SK-N-SH (cell line): Measurements from ENCODE around the gene RASA3. TPM values are rescaled to one million over a fixed set of nuclear protein-coding genes. Genes with fewer than 3 reads are reported as not detected.

Source experiments
- CTCF ChIA-PET: fragments of 300-600, 350-600 bp; formaldehyde crosslinking; extraction: SDS; loops from one replicate; lab custom pipeline; 2021; lab: Yijun Ruan, JAX
- POLR2A ChIA-PET: fragments of 350-600 bp; sonication (Branson Sonifier 250); formaldehyde crosslinking; extraction: SDS; loops from one replicate; lab custom pipeline; 2020; ENCODE audit warnings: antibody characterized with exemption, inconsistent platforms; lab: Yijun Ruan, JAX
- DNase-seq: peaks from one replicate; pipeline ENCODE4 v3.0.0; 2012
- H2AFZ ChIP-seq: fragments of 200-600 bp; sonication (generic); 2 replicates; pipeline ENCODE4 v1.8.1; 2016; ENCODE audit warnings: antibody characterized with exemption, mild to moderate bottlenecking, low read depth
- H3F3A ChIP-seq: fragments of 200-600 bp; sonication (generic); replicated peaks from 2 replicates; pipeline ENCODE3; 2016; ENCODE audit warnings: antibody characterized with exemption, mild to moderate bottlenecking; ENCODE audit not compliant: insufficient read depth
- H3K27ac ChIP-seq, 2 experiments: fragments of 200-500 bp in 1 of 2; fragments of 200-600 bp in 1 of 2; sonication (Bioruptor generic) in 1 of 2; sonication (generic), shearing (Covaris generic) in 1 of 2; 2 replicates each; pipeline versions ENCODE4 v1.5.1 to v1.6.1; 2014 to 2016; ENCODE audit warnings: low read depth in 2 of 2, inconsistent platforms in 1 of 2, low read length in 1 of 2, mild to moderate bottlenecking in 1 of 2, mixed read lengths in 1 of 2
- H3K27me3 ChIP-seq: fragments of 200-600 bp; sonication (generic), shearing (Covaris generic); 2 replicates; pipeline ENCODE4 v1.6.1; 2016; ENCODE audit warnings: mixed run types; ENCODE audit not compliant: insufficient read depth
- H3K36me3 ChIP-seq, 2 experiments: fragments of 200-500 bp in 1 of 2; fragments of 200-600 bp in 1 of 2; sonication (Bioruptor generic) in 1 of 2; sonication (generic) in 1 of 2; replicated peaks in 1 of 2; 2 replicates each; pipeline versions ENCODE3 to v1.5.1; 2014 to 2016; ENCODE audit warnings: low read length in 1 of 2, mild to moderate bottlenecking in 1 of 2; ENCODE audit not compliant: insufficient read depth in 2 of 2, control insufficient read depth in 1 of 2
- H3K4me1 ChIP-seq, 2 experiments: fragments of 200-500 bp in 1 of 2; fragments of 200-600 bp in 1 of 2; sonication (Bioruptor generic) in 1 of 2; sonication (generic), shearing (Covaris generic) in 1 of 2; 2 replicates each; pipeline versions ENCODE4 v1.5.1 to v1.6.1; 2014 to 2016; ENCODE audit warnings: low read depth in 1 of 2, low read length in 1 of 2, mixed run types in 1 of 2; ENCODE audit not compliant: insufficient read depth in 2 of 2, control insufficient read depth in 1 of 2
- H3K4me2 ChIP-seq: fragments of 200-600 bp; sonication (generic), shearing (Covaris generic); 2 replicates; pipeline ENCODE4 v1.6.1; 2017; ENCODE audit warnings: mixed run types
- H3K4me3 ChIP-seq, 2 experiments: fragments of 200-500 bp in 1 of 2; fragments of 200-600 bp in 1 of 2; sonication (Bioruptor generic) in 1 of 2; sonication (generic), shearing (Covaris generic) in 1 of 2; 2 replicates each; pipeline versions ENCODE4 v1.5.1 to v1.8.1; 2014 to 2016; ENCODE audit warnings: low read depth in 2 of 2, inconsistent platforms in 1 of 2, low read length in 1 of 2, mild to moderate bottlenecking in 1 of 2, mixed read lengths in 1 of 2, moderate library complexity in 1 of 2
- H3K79me2 ChIP-seq: fragments of 200-600 bp; sonication (generic); 2 replicates; pipeline ENCODE4 v1.8.1; 2017; ENCODE audit warnings: mild to moderate bottlenecking; ENCODE audit not compliant: insufficient read depth
- H3K9ac ChIP-seq: fragments of 200-600 bp; sonication (generic); 2 replicates; pipeline ENCODE4 v1.6.1; 2017; ENCODE audit warnings: mixed run types
- H3K9me2 ChIP-seq: fragments of 200-600 bp; sonication (generic); 2 replicates; pipeline ENCODE4 v1.6.1; 2017; ENCODE audit warnings: mixed run types
- H3K9me3 ChIP-seq: fragments of 200-600 bp; sonication (generic); 2 replicates; pipeline ENCODE4 v1.6.1; 2017; ENCODE audit warnings: mixed run types, mild to moderate bottlenecking, moderate library complexity
- H4K20me1 ChIP-seq: fragments of 200-600 bp; sonication (generic); 2 replicates; pipeline ENCODE4 v1.6.1; 2017; ENCODE audit warnings: mild to moderate bottlenecking, mixed run types; ENCODE audit not compliant: insufficient read depth
- ELF1 ChIP-seq: IDR thresholded peaks from 2 replicates; pipeline ENCODE4 v1.4.0; 2012
- EZH2phosphoT487 ChIP-seq: fragments of 200-600 bp; sonication (generic); IDR thresholded peaks from 2 replicates; pipeline ENCODE4 v1.6.1; 2017; ENCODE audit warnings: low read depth, mixed run types, mild to moderate bottlenecking, antibody characterized with exemption, moderate library complexity, borderline replicate concordance
- FOXJ3 ChIP-seq: sonication (generic); formaldehyde crosslinking; IDR thresholded peaks from 2 replicates; pipeline ENCODE4 v1.5.1; 2020; ENCODE audit warnings: mild to moderate bottlenecking, missing genetic modification reagents
- FOXM1 ChIP-seq: IDR thresholded peaks from 2 replicates; pipeline ENCODE4 v1.4.0; 2012; ENCODE audit warnings: low read depth, mild to moderate bottlenecking
- GABPA ChIP-seq: IDR thresholded peaks from 2 replicates; pipeline ENCODE4 v1.4.0; 2012; ENCODE audit warnings: low read depth, mild to moderate bottlenecking
- GATA2 ChIP-seq: sonication (generic); formaldehyde crosslinking; IDR thresholded peaks from 2 replicates; pipeline ENCODE4 v1.5.0; 2020; ENCODE audit warnings: mild to moderate bottlenecking, missing genetic modification reagents
- MXI1 ChIP-seq: IDR thresholded peaks from 2 replicates; pipeline ENCODE4 v1.6.1; 2012; ENCODE audit warnings: mild to moderate bottlenecking, low read depth, low read length, improper control_type of control experiment
- RAD21 ChIP-seq: IDR thresholded peaks from 2 replicates; pipeline ENCODE4 v1.6.1; 2012; ENCODE audit warnings: mild to moderate bottlenecking, low read length
- RCOR1 ChIP-seq: fragments of 150-350 bp; IDR thresholded peaks from 2 replicates; pipeline ENCODE4 v1.6.1; 2017; ENCODE audit warnings: antibody characterized with exemption, low read length
- RXRA ChIP-seq: IDR thresholded peaks from 2 replicates; pipeline ENCODE4 v1.4.0; 2012; ENCODE audit warnings: low read depth, mild to moderate bottlenecking, borderline replicate concordance
- SIN3A ChIP-seq: IDR thresholded peaks from 2 replicates; pipeline ENCODE4 v1.6.1; 2012; ENCODE audit warnings: low read depth, mild to moderate bottlenecking, low read length, moderate library complexity, borderline replicate concordance
- SMC3 ChIP-seq: IDR thresholded peaks from 2 replicates; pipeline ENCODE4 v1.6.1; 2012; ENCODE audit warnings: low read depth, low read length, improper control_type of control experiment
- TCF12 ChIP-seq: IDR thresholded peaks from 2 replicates; pipeline ENCODE4 v1.4.0; 2012
- YY1 ChIP-seq: IDR thresholded peaks from 2 replicates; pipeline ENCODE4 v1.4.0; 2012; ENCODE audit warnings: low read depth, mild to moderate bottlenecking
- WGBS: methylation state at CpG from one replicate; pipeline ENCODE4 v1.1.6; 2017; ENCODE audit warnings: low lambda C conversion rate; 5-methylcytosine and 5-hydroxymethylcytosine counted together
- polyA plus RNA-seq, 3 experiments: library from polyadenylated mRNA; depleted of rRNA; stranded (reverse); fragments of >200 nt; gene quantifications; 2 replicates each; pipeline ENCODE4 v1.2.3, GENCODE V29; 2012
- TF ChIP-seq, protein P1 (sequence below): fragments of 200-600 bp; sonication (generic); IDR thresholded peaks from 2 replicates; pipeline ENCODE4 v1.6.1; 2017; ENCODE audit warnings: antibody characterized with exemption, mild to moderate bottlenecking, moderate library complexity
- TF ChIP-seq, protein P2 (sequence below): IDR thresholded peaks from 2 replicates; pipeline ENCODE4 v1.4.0; 2012; ENCODE audit warnings: low read depth
- TF ChIP-seq, protein P3 (sequence below): fragments of 150-350 bp; IDR thresholded peaks from 2 replicates; pipeline ENCODE4 v1.6.1; 2017; ENCODE audit warnings: antibody characterized with exemption, low read length, low read depth, borderline replicate concordance
- TF ChIP-seq, protein P4 (sequence below): IDR thresholded peaks from 2 replicates; pipeline ENCODE4; 2012

The RASA3 gene
- polyA plus RNA-seq, 1 of the 3 experiments (the other 2 are of a cell fraction) = 25.1 TPM

DNA sequence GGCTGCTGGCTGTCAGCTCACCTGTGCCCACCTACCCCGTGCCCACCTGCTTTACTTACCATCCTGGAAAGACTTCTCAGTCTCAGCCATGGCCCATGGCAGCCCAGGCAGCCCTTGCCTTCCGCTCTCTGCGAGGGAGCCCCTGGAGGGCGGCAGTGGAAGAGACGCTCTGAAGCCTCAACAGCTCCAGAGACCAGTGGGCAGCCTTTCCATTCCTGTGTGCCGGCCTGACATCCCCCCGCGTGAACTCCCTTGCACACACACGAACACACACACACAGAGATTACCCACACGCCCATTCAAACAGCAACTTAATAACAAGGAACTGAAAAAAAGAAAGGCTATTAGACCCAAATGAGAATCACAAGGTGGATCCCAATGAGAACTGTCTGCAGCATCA lies 14.2 kb upstream of the RASA3 start:
- no peak overlapping the region for H3K27ac ChIP-seq
- TF ChIP-seq GABPA (no peak), RAD21 (peak; percentile 47)
- TF ChIP-seq, protein P1, sequence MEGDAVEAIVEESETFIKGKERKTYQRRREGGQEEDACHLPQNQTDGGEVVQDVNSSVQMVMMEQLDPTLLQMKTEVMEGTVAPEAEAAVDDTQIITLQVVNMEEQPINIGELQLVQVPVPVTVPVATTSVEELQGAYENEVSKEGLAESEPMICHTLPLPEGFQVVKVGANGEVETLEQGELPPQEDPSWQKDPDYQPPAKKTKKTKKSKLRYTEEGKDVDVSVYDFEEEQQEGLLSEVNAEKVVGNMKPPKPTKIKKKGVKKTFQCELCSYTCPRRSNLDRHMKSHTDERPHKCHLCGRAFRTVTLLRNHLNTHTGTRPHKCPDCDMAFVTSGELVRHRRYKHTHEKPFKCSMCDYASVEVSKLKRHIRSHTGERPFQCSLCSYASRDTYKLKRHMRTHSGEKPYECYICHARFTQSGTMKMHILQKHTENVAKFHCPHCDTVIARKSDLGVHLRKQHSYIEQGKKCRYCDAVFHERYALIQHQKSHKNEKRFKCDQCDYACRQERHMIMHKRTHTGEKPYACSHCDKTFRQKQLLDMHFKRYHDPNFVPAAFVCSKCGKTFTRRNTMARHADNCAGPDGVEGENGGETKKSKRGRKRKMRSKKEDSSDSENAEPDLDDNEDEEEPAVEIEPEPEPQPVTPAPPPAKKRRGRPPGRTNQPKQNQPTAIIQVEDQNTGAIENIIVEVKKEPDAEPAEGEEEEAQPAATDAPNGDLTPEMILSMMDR = peak; percentile 22; the same call in 1 of the 2 replicates
- no peaks in the 10 kb centered on the region for H3K79me2 ChIP-seq
- CTCF ChIA-PET = interaction anchor here (0.8 kb wide), 1 partner anchor 20 kb away, joined by 3 read pairs; no protein-coding TSS in a partner anchor
- no peaks in the 10 kb centered on the region for H3K9me2 ChIP-seq
- POLR2A ChIA-PET = no interaction called here
- H2AFZ ChIP-seq = no peak overlapping the region
- no peaks in the 10 kb centered on the region for H3K9me3 ChIP-seq
- WGBS = 77% methylated on average over 10 of the region's 10 CpGs
- H3K4me2 ChIP-seq = no peak overlapping the region
- no peaks in the 10 kb centered on the region for H4K20me1 ChIP-seq
- DNase-seq = peak; percentile 67
- no peak overlapping the region for H3K9ac ChIP-seq
- no peaks in the 10 kb centered on the region for H3K27me3 ChIP-seq
- H3K4me3 ChIP-seq = no peak overlapping the region; a peak in 1 of 4 replicates
- H3K36me3 ChIP-seq = no peaks in the 10 kb centered on the region
- no peaks in the 10 kb centered on the region for H3F3A ChIP-seq
- H3K4me1 ChIP-seq = peaks cover 0 to 9% of the 10 kb centered on the region in 2 experiments; a peak in 1 of 4 replicates

DNA sequence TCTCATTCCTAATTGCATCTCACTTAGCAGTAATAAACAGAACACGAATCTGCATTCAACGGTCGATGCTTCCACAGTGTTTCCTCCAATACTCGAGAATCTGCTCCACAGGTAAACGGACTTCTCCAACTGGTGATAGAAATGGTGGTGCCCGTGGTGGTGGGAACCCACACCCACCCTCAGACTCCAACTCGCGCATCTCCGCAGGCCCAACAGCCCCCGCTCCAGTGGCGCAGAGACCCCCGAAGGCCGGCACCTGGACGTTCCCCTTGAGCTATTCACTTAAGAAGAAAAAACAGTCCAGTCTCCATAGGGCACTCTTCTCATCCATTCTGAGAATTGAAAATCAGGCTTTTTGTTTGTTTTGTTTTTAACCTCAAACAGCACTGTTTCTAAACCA lies 13.8 kb upstream of the RASA3 start:
- H3K9me3 ChIP-seq = no peaks in the 10 kb centered on the region
- no peak for DNase-seq
- H3K9me2 ChIP-seq = no peaks in the 10 kb centered on the region
- no peak overlapping the region for H3K4me3 ChIP-seq
- H3K36me3 ChIP-seq = no peaks in the 10 kb centered on the region
- no peaks in the 10 kb centered on the region for H4K20me1 ChIP-seq
- H3K79me2 ChIP-seq = no peaks in the 10 kb centered on the region
- H3K27ac ChIP-seq = no peak overlapping the region
- ChIA-PET CTCF (interaction anchor here (0.8 kb wide), 1 partner anchor 19 kb away, joined by 3 read pairs; no protein-coding TSS in a partner anchor), POLR2A (no interaction called here)
- H3K27me3 ChIP-seq = no peaks in the 10 kb centered on the region
- 87% methylated on average over 14 of the region's 14 CpGs for WGBS
- H3K9ac ChIP-seq = no peak overlapping the region
- H3K4me1 ChIP-seq = peaks cover 0 to 9% of the 10 kb centered on the region in 2 experiments; a peak in 1 of 4 replicates
- H3F3A ChIP-seq = no peaks in the 10 kb centered on the region
- TF ChIP-seq ELF1 (no peak), FOXJ3 (CRISPR knock-in tag) (no peak), GATA2 (no peak), SIN3A (no peak), TCF12 (no peak), EZH2phosphoT487 (no peak)
- H2AFZ ChIP-seq = no peak overlapping the region
- H3K4me2 ChIP-seq = no peak overlapping the region

DNA sequence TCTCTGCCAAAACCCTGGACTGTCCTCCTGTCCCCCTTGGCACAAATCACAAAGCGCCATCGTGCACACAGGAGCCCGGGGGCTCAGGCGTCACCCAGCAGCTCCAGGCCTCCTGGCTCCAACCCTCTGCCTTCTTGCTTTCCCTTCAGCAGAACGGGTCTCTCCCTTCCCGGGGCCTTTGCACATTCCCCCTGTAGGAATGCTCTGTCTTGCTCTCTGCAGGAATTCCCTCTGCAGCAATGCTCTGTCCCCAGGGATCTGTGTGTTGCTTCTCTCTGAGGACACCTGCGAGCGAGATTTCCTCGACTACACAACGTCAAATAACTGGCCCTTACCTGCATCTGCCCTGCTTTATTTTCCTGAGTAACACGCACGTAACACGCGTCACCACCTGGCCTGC lies 13.3 kb upstream of the RASA3 start:
- H3F3A ChIP-seq = peaks cover 2% of the 10 kb centered on the region
- CTCF ChIA-PET = interaction anchor here (1.3 kb wide), 1 partner anchor 36 kb away, joined by 5 read pairs; no protein-coding TSS in a partner anchor
- no peak for DNase-seq
- 93% methylated on average over 14 of the region's 14 CpGs for WGBS
- no peaks in the 10 kb centered on the region for H3K36me3 ChIP-seq
- H3K4me3 ChIP-seq = no peak overlapping the region
- H3K79me2 ChIP-seq = no peaks in the 10 kb centered on the region
- H3K27me3 ChIP-seq = no peaks in the 10 kb centered on the region
- H3K27ac ChIP-seq = no peak overlapping the region
- H2AFZ ChIP-seq = no peak overlapping the region
- no peak overlapping the region for H3K4me2 ChIP-seq
- no peaks in the 10 kb centered on the region for H4K20me1 ChIP-seq
- H3K9me3 ChIP-seq = no peaks in the 10 kb centered on the region
- POLR2A ChIA-PET = no interaction called here
- no peak overlapping the region for H3K9ac ChIP-seq
- peaks cover 0 to 11% of the 10 kb centered on the region in 2 experiments; a peak in 1 of 4 replicates for H3K4me1 ChIP-seq
- H3K9me2 ChIP-seq = no peaks in the 10 kb centered on the region
- TF ChIP-seq RCOR1 (no peak), FOXM1 (no peak), RXRA (no peak), SMC3 (no peak), MXI1 (no peak), GABPA (no peak), GATA2 (no peak), ELF1 (no peak), EZH2phosphoT487 (no peak), TCF12 (no peak), SIN3A (no peak), YY1 (no peak)
- TF ChIP-seq, protein P2, sequence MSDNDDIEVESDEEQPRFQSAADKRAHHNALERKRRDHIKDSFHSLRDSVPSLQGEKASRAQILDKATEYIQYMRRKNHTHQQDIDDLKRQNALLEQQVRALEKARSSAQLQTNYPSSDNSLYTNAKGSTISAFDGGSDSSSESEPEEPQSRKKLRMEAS = no peak
- TF ChIP-seq, protein P3, sequence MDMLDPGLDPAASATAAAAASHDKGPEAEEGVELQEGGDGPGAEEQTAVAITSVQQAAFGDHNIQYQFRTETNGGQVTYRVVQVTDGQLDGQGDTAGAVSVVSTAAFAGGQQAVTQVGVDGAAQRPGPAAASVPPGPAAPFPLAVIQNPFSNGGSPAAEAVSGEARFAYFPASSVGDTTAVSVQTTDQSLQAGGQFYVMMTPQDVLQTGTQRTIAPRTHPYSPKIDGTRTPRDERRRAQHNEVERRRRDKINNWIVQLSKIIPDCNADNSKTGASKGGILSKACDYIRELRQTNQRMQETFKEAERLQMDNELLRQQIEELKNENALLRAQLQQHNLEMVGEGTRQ = no peak
- TF ChIP-seq, protein P4, sequence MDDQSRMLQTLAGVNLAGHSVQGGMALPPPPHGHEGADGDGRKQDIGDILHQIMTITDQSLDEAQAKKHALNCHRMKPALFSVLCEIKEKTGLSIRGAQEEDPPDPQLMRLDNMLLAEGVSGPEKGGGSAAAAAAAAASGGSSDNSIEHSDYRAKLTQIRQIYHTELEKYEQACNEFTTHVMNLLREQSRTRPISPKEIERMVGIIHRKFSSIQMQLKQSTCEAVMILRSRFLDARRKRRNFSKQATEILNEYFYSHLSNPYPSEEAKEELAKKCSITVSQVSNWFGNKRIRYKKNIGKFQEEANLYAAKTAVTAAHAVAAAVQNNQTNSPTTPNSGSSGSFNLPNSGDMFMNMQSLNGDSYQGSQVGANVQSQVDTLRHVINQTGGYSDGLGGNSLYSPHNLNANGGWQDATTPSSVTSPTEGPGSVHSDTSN = no peak
